Epithelial cell of proximal tubule (primary cell): ENCODE results near the gene PXK. TPM values are rescaled to one million over a fixed set of nuclear protein-coding genes. Genes with fewer than 3 reads are reported as not detected.

Experiments
- DNase-seq: peaks from one replicate; pipeline ENCODE4 v3.0.0-alpha.2; 2011; ENCODE audit warnings: low read depth
- H3K4me3 ChIP-seq: 2 replicates; pipeline ENCODE4 v1.5.1; 2011; ENCODE audit warnings: low read depth, mild to moderate bottlenecking, low read length
- CTCF ChIP-seq: conservative IDR thresholded peaks from 2 replicates; pipeline ENCODE4 v1.5.1; 2012; ENCODE audit warnings: low read depth, mild to moderate bottlenecking, low read length
- total RNA-seq: library from RNA; depleted of rRNA; stranded (reverse); fragments of >200 nt; gene quantifications from 2 replicates; pipeline ENCODE4 v1.2.3, GENCODE V29; 2015

The PXK gene
- total RNA-seq, 1 donor from 2014 or later: 10.1 TPM

DNA sequence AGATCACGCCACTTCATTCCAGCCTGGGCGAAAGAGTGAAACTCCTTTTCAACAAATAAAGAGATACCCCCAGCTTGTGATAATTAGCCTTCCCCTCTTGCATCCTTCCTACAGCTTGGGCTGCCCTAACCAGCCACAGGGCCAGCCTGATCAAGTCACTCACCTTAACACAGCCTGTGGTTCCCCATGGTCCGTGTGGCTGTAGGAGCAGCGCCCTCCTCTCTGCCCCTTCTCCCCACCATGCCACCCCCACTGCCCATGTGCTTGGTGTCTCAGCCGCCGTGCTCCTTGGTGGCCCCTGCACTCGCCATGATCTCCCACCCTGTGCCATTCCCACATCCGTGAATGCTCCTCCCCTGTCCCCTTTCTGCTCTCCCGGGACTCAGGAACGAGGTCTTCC is 39.8 kb upstream of the PXK start:
- no peak overlapping the region for H3K4me3 ChIP-seq
- DNase-seq: no peak
- TF ChIP-seq CTCF: no peak

- DNase-seq: no peak
- TF ChIP-seq CTCF: no peak
Measured at GRCh38 chr3:58293516-58293915, 39.2 kb upstream of the PXK start.

DNA sequence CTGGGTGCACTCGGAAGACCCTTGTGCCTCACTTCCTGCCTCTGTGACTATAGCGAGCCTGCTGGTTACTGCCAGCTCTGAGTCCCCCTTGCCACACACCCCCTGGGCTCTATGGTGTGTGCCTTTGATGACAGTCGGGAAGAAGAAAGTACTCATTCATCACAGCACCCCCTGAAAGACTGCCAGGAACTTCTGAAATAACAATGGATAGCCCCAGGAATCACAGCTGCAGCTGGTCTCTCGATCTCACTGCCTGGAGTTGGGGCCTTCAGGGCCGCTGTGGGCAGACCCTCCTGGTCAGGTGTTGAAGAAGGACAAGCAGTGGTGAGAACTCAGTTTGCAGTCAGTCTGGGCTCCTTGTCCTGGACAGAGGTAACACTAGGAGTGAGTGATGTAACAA is 36.4 kb upstream of the PXK start:
- H3K4me3 ChIP-seq: no peak overlapping the region
- TF ChIP-seq CTCF: no peak
- no peak for DNase-seq

More at GRCh38 chr3:58293516-58293915, 39.2 kb upstream of the PXK start:
- H3K4me3 ChIP-seq: no peak overlapping the region

- H3K4me3 ChIP-seq: no peak overlapping the region
- no peak for TF ChIP-seq CTCF
Measured at GRCh38 chr3:58296843-58297242, 35.8 kb upstream of the PXK start.

GRCh38 chr3:58298190-58298589 is 34.5 kb upstream of the PXK start:
- no peak for DNase-seq
- H3K4me3 ChIP-seq: no peak overlapping the region
- TF ChIP-seq CTCF: no peak

More at GRCh38 chr3:58296843-58297242, 35.8 kb upstream of the PXK start:
- no peak for DNase-seq

DNA sequence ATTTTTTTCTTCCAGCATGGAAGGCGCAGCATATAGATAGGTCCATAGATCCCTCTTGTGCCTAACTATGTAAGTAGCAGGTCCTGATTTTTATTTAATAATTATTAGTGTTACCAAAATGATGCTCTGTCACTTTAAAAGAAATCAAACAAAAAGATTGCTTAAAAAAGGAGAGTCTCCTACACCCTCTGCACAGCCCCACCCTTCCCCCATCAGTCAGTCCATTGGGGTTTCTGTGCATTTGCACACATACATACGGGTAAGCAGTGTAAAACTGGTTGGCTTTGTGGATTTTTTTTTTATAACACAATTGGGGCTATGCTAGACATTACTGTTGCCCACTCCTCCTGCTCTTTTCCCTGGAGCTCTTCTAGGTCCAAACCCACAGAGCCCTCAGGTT is 33.6 kb upstream of the PXK start:
- TF ChIP-seq CTCF: no peak
- DNase-seq: no peak
- no peak overlapping the region for H3K4me3 ChIP-seq

GRCh38 chr3:58299839-58300516 is 32.7 kb upstream of the PXK start:
- peak; percentile 69 for TF ChIP-seq CTCF
- DNase-seq: no peak
- H3K4me3 ChIP-seq: no peak overlapping the region
